Adrenal gland (tissue), 12 donors: ENCODE measurements around the gene MOB3B. TPM values are rescaled to one million over a fixed set of nuclear protein-coding genes. Genes with fewer than 3 reads are reported as not detected.

Source experiments
- DNase-seq, 7 donors: peaks; one replicate each; pipeline ENCODE4 v3.0.0-alpha.2; 2019 to 2020
- H3K27ac ChIP-seq, 5 donors: fragments of 200-600 bp; sonication (generic) in 4 of 5; 1 replicate in 3 of 5; 2 replicates in 2 of 5; pipeline versions ENCODE4 v1.5.1 to v1.8.0; 2016 to 2020; ENCODE audit warnings: mild to moderate bottlenecking in 1 of 5
- H3K27me3 ChIP-seq: fragments of 200-600 bp; 2 replicates; pipeline ENCODE4 v1.8.0; 2021
- H3K36me3 ChIP-seq, 2 donors: fragments of 200-600 bp; replicated peaks in 1 of 2; 1 replicate in 1 of 2; 2 replicates in 1 of 2; pipeline versions ENCODE4 v1.5.1 to v1.8.0; 2018 to 2022
- H3K4me1 ChIP-seq, 2 donors: fragments of 200-600 bp; replicated peaks in 1 of 2; 1 replicate in 1 of 2; 2 replicates in 1 of 2; pipeline versions ENCODE4 v1.5.1 to v1.8.0; 2018 to 2021
- H3K4me3 ChIP-seq, 4 donors: fragments of 200-600 bp; sonication (generic) in 3 of 4; one replicate each; pipeline ENCODE4 v1.5.1; 2016 to 2018
- H3K9me3 ChIP-seq, 3 donors: fragments of 200-600 bp; sonication (generic) in 1 of 3; replicated peaks in 1 of 3; 1 replicate in 2 of 3; 2 replicates in 1 of 3; pipeline versions ENCODE4 v1.5.1 to v1.8.0; 2016 to 2021
- CTCF ChIP-seq, 6 experiments: fragments of 450-650 bp in 4 of 6; fragments of 200-600 bp in 2 of 6; sonication (generic) in 1 of 6; IDR thresholded peaks; 1 replicate in 5 of 6; 2 replicates in 1 of 6; pipeline versions ENCODE4 v1.5.1 to v1.8.0; 2016 to 2021; ENCODE audit warnings: antibody characterized with exemption in 6 of 6, mild to moderate bottlenecking in 2 of 6, moderate library complexity in 1 of 6
- POLR2A ChIP-seq, 2 donors: fragments of 450-650 bp; IDR thresholded peaks; one replicate each; pipeline ENCODE4 v1.6.1; 2017; ENCODE audit warnings: antibody characterized with exemption in 2 of 2, mild to moderate bottlenecking in 2 of 2, moderate library complexity in 1 of 2
- WGBS, 4 donors: extraction: QIAGEN DNeasy Blood & Tissue Kit in 2 of 4; methylation state at CpG; one replicate each; pipeline versions ENCODE4 v1.1.5 to v1.1.7; 2013 to 2017; 5-methylcytosine and 5-hydroxymethylcytosine counted together
- intact Hi-C, 2 donors: fragments of 100-400 bp; cut with DNase I; formaldehyde crosslinking; loops; one replicate each; pipeline versions ENCODE4 v1.14.1 to v1.15.0; 2022 to 2023
- polyA plus RNA-seq, 3 donors: library from polyadenylated mRNA; stranded (reverse); fragments of 200-250 nt in 2 of 3; fragments of 350-450 nt in 1 of 3; fragmentation: Illumina TruSeq in 1 of 3; extraction: RNeasy Lipid Tissue Mini Kit (QIAGEN cat#74804) in 1 of 3; gene quantifications; one replicate each; pipeline ENCODE4 v1.2.3, GENCODE V29; 2013 to 2014
- total RNA-seq, 9 donors: library from RNA; depleted of rRNA in 4 of 9; stranded (reverse); fragments of >200 nt in 4 of 9; fragments of 120-200 nt in 1 of 9; fragmentation: NEBNext Ultra II Directional in 1 of 9; extraction: Animal tissue kit (Norgen Biotek cat#: 25700) in 1 of 9; gene quantifications; one replicate each; pipeline versions ENCODE4 v1.1.0 to v1.2.4, GENCODE V29; 2013 to 2023
- donor health status: healthy with polysubstance abuse.
- donor health status: Bipolar disorder and iron deficiency.
- donor health status: DM: yes; HTN: yes; CAD: no.
- donor health status: DM: no; HTN: no; CAD: no.
- donor health status: DM: no; HTN: no; CAD: no.
- donor health status: DM: yes; HTN: yes; CAD: no.

MOB3B gene
- total and polyA plus RNA-seq, 12 donors, result 1.3 to 9.0 (median 3.4) TPM

- WGBS, 4 donors, result 79 to 91% (median 81%) methylated on average over 3 of the region's 3 CpGs
- Histone ChIP-seq H3K9me3 (no peaks in the 10 kb centered on the region), H3K27me3 (no peaks in the 10 kb centered on the region), H3K4me1 (no peaks in the 10 kb centered on the region), H3K27ac (no peak overlapping the region), H3K36me3 (peaks cover 0 to 42% of the 10 kb centered on the region in 2 donors), H3K4me3 (no peak overlapping the region)
- DNase-seq, result no peak
- TF ChIP-seq POLR2A (IDR thresholded peaks at IDR 0.05), result no peak
- intact Hi-C loops, result no loop called here
These were observed 32.1 kb upstream of the MOB3B start for GRCh38 chr9:27561685-27562084.

- no peak for TF ChIP-seq CTCF (IDR thresholded peaks at IDR 0.05)
- TF ChIP-seq POLR2A (IDR thresholded peaks at IDR 0.05), result no peak
- H3K27ac ChIP-seq, result no peak overlapping the region
- no peak for DNase-seq
- intact Hi-C loops, result no loop called here
- no peaks in the 10 kb centered on the region for H3K4me1 ChIP-seq
- no peaks in the 10 kb centered on the region for H3K9me3 ChIP-seq
- H3K36me3 ChIP-seq, result peaks cover 0 to 44% of the 10 kb centered on the region in 2 donors
- H3K27me3 ChIP-seq, result no peaks in the 10 kb centered on the region
- H3K4me3 ChIP-seq, result no peak overlapping the region
These were observed 30.8 kb upstream of the MOB3B start for GRCh38 chr9:27560457-27560856.

GRCh38 chr9:27558307-27558706 lies 28.7 kb upstream of the MOB3B start:
- Histone ChIP-seq H3K4me3 (no peak overlapping the region), H3K36me3 (peaks cover 0 to 57% of the 10 kb centered on the region in 2 donors), H3K4me1 (no peaks in the 10 kb centered on the region), H3K9me3 (no peaks in the 10 kb centered on the region), H3K27me3 (no peaks in the 10 kb centered on the region), H3K27ac (no peak overlapping the region)
- DNase-seq, result no peak
- no peak for TF ChIP-seq CTCF (IDR thresholded peaks at IDR 0.05)
- TF ChIP-seq POLR2A (IDR thresholded peaks at IDR 0.05), result no peak
- intact Hi-C loops, result no loop called here

- DNase-seq, result no peak
- 92 to 97% (median 95%) methylated on average over 8 of the region's 8 CpGs for WGBS, 4 donors
- TF ChIP-seq CTCF (IDR thresholded peaks at IDR 0.05), result no peak
- no peak for TF ChIP-seq POLR2A (IDR thresholded peaks at IDR 0.05)
- Histone ChIP-seq H3K27me3 (no peaks in the 10 kb centered on the region), H3K4me1 (no peaks in the 10 kb centered on the region), H3K9me3 (no peaks in the 10 kb centered on the region), H3K27ac (no peak overlapping the region), H3K36me3 (peaks cover 0 to 57% of the 10 kb centered on the region in 2 donors), H3K4me3 (no peak overlapping the region)
- intact Hi-C loops, result no loop called here
These were observed 26.9 kb upstream of the MOB3B start for GRCh38 chr9:27556470-27556869.

GRCh38 chr9:27554712-27555111 lies 25.1 kb upstream of the MOB3B start:
- Histone ChIP-seq H3K36me3 (peaks cover 0 to 50% of the 10 kb centered on the region in 2 donors), H3K27ac (no peak overlapping the region), H3K4me3 (no peak overlapping the region), H3K27me3 (no peaks in the 10 kb centered on the region), H3K9me3 (no peaks in the 10 kb centered on the region), H3K4me1 (no peaks in the 10 kb centered on the region)
- TF ChIP-seq CTCF (IDR thresholded peaks at IDR 0.05) (no peak), POLR2A (IDR thresholded peaks at IDR 0.05) (no peak)
- 85 to 97% (median 94%) methylated on average over 1 of the region's 1 CpG for WGBS, 4 donors
- no peak for DNase-seq
- intact Hi-C loops, result no loop called here
